GM21576 (cell line): ENCODE results near the gene IBSP.

ENCODE experiments used
- ATAC-seq: cut with Tn5 transposase; IDR thresholded peaks from one replicate; pipeline ENCODE4 v1.9.1; 2021; ENCODE audit warnings: mild to moderate bottlenecking, moderate library complexity; ENCODE audit not compliant: unreplicated experiment

The IBSP gene

GRCh38 chr4:87799301-87800113 is at the start of gene IBSP:
IBSP (plus strand) TSS chr4:87799554; CDS start chr4:87802362, 2,808 bp downstream.
- ATAC-seq, result no peak

- ATAC-seq, result no peak
These were observed 49.5 kb upstream of the IBSP start for GRCh38 chr4:87749883-87750282.

GRCh38 chr4:87758270-87758669 is 41.1 kb upstream of the IBSP start:
- ATAC-seq, result no peak

GRCh38 chr4:87762311-87762710 is 37.0 kb upstream of the IBSP start:
- no peak for ATAC-seq

GRCh38 chr4:87781569-87781968 is 17.8 kb upstream of the IBSP start:
- no peak for ATAC-seq

GRCh38 chr4:87783781-87784180 is 15.6 kb upstream of the IBSP start:
- no peak for ATAC-seq

GRCh38 chr4:87785731-87786509 is 13.4 kb upstream of the IBSP start:
- no peak for ATAC-seq

- ATAC-seq, result no peak
These were observed 3.5 kb downstream of the IBSP start for GRCh38 chr4:87802858-87803257.

- no peak for ATAC-seq
These were observed 4.1 kb downstream of the IBSP start for GRCh38 chr4:87803421-87803820.

GRCh38 chr4:87804871-87805270 is 5.5 kb downstream of the IBSP start:
- no peak for ATAC-seq

GRCh38 chr4:87805971-87806370 is 6.6 kb downstream of the IBSP start:
- no peak for ATAC-seq

- ATAC-seq, result no peak
These were observed 7.2 kb downstream of the IBSP start for GRCh38 chr4:87806520-87806919.

- no peak for ATAC-seq
These were observed 8.0 kb downstream of the IBSP start for GRCh38 chr4:87807402-87807801.

- no peak for ATAC-seq
These were observed 12.6 kb downstream of the IBSP start for GRCh38 chr4:87811977-87812376.

- no peak for ATAC-seq
These were observed 20.0 kb downstream of the IBSP start for GRCh38 chr4:87819281-87819919.

- ATAC-seq, result no peak
These were observed 23.8 kb downstream of the IBSP start for GRCh38 chr4:87823200-87823599.

GRCh38 chr4:87823724-87824123 is 24.4 kb downstream of the IBSP start:
- no peak for ATAC-seq

GRCh38 chr4:87824352-87824751 is 25.0 kb downstream of the IBSP start:
- no peak for ATAC-seq

GRCh38 chr4:87832669-87833068 is 33.3 kb downstream of the IBSP start, which contains the start of gene MEPE:
MEPE (plus strand) TSS chr4:87832969; CDS start chr4:87834715, 1,746 bp downstream.
- ATAC-seq, result no peak

- no peak for ATAC-seq
These were observed 35.0 kb downstream of the IBSP start for GRCh38 chr4:87834401-87834800.

GRCh38 chr4:87835197-87835596 is 35.8 kb downstream of the IBSP start:
- no peak for ATAC-seq

- no peak for ATAC-seq
These were observed 36.4 kb downstream of the IBSP start for GRCh38 chr4:87835743-87836142.
